Left lobe of liver (tissue), 2 donors: ENCODE data around the gene HOXD3. TPM values are rescaled to one million over a fixed set of nuclear protein-coding genes. Genes with fewer than 3 reads are reported as not detected.
A peak's percentile ranks its signal among the peaks of the same experiment; 100 is the strongest.

ENCODE experiments used
- ATAC-seq: fragments of 200-7000 bp; cut with Tn5 transposase; one replicate; pipeline ENCODE4 v1.9.1; 2020; ENCODE audit warnings: mild to moderate bottlenecking, moderate library complexity
- DNase-seq: peaks from one replicate; pipeline ENCODE4 v3.0.0-alpha.2; 2020; ENCODE audit warnings: low spot score
- total RNA-seq: library from RNA; stranded (reverse); gene quantifications from one replicate; pipeline ENCODE4 v1.2.1, GENCODE V29; 2021
- donor health status: DM: no; HTN: no; CAD: no; lungs with moderate emphysema.
- donor health status: DM: no; HTN: yes; CAD: no.

Gene HOXD3
- not detected for total RNA-seq

DNA sequence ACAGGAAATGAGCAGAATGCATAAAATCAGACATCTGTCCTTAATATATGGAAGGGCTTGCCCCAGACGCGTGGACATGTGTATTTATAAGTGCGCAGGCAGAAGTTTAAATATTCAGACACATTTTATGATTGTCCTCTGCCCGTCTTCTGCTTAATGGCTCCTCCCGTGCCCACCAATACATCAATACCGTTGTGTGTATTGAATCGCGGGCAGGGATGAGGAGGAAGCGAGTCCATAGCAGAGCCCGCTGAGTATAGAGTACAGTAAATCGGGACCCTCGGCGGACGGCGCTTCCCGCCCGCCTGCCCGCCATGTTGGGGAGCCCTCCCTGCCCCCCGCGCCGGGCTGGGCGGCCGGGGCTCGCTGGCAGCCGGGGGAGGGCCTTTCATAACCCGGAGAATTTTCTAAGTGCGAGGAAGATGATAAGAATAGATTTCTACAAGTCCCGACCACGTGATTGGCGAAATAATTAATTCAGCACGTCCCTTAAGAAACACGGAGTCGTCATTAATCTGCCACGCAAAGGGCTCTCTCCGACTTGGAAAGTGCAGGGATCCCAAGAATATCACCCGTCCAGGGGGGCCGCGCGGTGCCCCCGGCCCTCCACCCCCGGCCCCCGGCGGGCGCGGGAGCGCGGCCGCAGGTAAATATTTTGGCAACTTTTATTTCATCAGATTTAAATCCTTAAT is at the start of gene HOXD3:
HOXD3 (plus strand) TSS at position 501 of the 692 bp plus-strand sequence. CDS start 11,808 bp downstream, outside the sequence.
- DNase-seq, result no peak
- ATAC-seq, result no peak

DNA sequence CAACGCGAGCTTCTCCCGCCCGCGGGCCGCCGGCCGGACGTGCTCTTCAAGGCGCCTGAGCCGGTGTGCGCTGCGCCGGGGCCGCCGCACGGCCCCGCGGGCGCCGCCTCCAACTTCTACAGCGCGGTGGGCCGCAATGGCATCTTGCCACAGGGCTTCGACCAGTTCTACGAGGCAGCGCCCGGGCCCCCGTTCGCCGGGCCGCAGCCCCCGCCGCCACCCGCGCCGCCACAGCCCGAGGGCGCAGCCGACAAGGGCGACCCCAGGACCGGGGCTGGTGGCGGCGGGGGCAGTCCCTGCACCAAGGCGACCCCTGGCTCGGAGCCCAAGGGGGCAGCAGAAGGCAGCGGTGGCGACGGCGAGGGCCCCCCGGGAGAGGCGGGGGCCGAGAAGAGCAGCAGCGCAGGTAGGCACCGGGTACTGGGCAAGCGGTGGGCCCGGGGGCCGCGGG is 49.4 kb upstream of the HOXD3 start:
- DNase-seq (no peak), ATAC-seq (no peak)

DNA sequence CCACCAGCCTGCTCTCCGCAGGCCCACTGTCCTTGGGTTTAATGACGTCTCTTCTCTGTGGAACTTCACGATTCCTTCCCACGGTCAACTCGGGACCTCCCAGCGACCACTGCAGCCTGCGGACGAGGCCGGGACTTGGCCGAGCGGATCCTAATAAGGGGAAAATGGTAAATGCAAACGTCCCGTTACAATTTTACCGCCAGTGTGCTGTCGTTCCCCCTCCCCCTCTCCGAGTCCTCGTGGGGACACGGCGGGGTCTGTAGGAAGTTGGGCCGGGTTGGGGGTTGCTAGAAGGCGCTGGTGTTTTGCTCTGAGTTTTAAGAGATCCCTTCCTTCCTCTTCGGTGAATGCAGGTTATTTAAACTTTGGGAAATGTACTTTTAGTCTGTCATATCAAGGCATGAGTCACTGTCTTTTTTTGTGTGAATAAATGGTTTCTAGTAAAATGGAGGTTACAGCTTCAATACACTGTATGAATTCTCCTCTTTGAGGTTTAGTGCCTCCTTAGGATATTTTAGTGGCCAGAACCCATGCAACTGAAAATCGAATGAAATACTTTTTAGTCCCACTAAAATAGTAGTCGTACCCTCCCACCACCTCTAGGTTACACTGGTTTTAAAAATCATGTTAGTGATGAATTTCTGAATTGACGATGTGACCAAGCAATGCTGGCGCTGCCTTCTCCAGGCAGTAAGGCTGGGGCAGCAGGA is 47.8 kb upstream of the HOXD3 start:
- no peak for DNase-seq
- ATAC-seq, result no peak

- ATAC-seq (no peak), DNase-seq (no peak)
Observed at GRCh38 chr2:176109946-176110345, 47.2 kb upstream of the HOXD3 start.

DNA sequence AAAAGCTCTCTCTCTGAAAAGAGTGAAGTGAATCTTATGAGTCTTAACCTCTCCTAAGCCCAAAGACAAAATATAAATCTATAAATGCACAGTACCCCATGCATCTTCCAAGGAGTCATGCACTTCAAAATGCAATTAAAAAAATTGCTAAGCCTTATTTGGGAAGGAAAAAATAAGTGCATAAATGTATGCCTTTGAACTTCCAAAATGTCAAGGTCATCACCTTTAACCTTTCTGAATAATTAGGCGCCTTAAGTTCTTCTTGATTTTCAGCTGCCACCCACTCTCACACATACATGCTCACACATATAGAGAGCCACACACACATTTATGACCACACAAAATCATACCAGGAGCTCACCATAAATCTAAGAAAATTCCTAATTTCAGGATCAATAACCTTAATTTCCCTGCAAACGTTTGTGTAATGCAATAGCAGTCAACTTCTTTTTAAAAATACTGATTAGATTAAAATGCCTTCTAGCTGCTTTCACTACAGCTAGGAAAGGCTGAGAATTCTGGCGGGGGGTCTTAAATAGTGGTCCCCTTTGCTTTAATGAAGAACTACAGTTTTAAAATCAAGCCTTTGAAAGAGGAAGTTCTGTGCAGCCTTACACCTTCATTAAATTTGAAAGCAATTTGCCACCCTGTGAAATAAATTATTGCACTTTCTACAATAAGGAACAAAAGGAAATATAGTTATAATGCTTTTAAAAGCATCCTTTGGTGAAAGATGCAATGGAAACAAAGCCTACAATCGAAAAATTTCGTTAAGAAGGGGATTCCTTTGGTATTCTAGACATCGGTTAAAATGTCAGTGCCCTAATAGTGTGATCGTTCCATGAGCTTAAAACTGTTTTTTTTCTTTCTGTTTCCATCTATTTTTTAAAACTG is 46.4 kb upstream of the HOXD3 start:
- ATAC-seq, result no peak
- no peak for DNase-seq

- DNase-seq (no peak), ATAC-seq (peak; percentile 60)
Observed at GRCh38 chr2:176111309-176111663, 45.8 kb upstream of the HOXD3 start.

DNA sequence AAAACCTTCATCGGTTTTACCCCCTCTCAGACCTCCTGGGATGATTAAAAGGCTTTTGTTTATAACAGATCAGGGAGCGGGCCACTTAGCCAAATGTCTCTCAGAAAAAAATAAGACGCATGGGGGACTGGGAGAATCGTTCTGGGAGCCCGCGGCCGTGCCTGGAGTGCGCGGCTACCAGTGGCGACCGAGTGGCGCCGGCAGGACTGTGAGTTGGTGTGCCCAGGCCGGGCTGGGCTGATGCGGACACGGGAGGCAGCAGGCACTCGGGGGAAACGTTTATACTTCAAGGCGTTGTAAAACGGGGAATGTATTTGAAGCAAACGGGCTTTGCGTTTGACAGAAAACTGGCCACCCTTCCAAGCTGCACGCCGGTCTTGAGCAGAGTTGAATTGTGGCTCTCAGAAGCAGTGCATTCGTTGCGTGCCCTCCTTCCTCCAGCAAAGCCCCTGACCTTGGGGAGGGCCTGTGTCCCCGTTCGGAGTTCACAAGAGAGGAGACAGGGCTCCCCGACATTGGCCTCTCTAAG is 45.2 kb upstream of the HOXD3 start:
- no peak for DNase-seq

DNA sequence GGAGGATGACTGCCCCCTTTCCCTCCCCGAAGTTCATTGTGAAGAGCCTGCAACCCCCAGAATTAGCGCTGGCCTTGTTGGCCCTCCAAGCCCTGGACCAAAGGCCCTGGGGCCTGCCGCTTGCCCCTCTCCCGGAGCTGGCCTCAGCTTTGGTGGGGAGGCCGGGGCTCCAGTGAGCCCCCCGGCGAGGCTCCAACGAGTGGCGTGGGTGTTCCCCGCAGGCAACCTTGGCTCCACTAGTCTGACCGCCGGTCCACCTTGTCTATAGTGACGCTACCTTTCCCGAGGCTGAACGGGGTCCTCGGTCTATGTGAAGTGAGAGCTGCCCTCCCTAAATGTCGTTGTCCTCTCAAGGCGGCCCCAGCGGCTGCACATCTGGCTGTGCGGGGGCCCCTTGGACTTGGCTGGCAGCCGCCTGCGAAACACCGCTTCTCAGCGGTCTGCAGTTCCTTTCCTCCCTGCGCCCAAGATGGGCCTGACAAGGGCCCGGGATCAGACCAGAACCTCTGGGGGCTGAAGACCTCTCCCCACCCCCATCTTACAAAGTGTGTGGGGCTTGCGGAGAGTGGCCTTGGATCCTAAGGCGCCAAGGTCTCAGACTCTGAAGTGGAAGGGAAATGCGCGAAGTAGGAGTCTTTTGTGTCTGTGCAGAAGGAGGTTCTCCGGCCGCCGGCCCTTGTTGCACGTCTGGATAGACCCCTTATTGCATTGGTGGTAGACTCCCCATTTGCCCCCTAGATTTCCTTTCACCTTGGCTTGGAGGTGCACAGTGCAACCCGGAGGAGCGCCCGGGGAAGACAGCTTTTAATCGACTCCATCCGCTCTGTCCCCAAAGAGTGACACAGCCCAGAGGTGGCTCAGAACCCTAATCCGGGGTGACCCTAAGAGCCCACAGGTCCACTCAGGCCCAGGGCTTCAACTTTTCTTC is 44.5 kb upstream of the HOXD3 start:
- no peak for DNase-seq
- ATAC-seq, result no peak

More for the DNA sequence above, 45.2 kb upstream of the HOXD3 start:
- ATAC-seq, result no peak

DNA sequence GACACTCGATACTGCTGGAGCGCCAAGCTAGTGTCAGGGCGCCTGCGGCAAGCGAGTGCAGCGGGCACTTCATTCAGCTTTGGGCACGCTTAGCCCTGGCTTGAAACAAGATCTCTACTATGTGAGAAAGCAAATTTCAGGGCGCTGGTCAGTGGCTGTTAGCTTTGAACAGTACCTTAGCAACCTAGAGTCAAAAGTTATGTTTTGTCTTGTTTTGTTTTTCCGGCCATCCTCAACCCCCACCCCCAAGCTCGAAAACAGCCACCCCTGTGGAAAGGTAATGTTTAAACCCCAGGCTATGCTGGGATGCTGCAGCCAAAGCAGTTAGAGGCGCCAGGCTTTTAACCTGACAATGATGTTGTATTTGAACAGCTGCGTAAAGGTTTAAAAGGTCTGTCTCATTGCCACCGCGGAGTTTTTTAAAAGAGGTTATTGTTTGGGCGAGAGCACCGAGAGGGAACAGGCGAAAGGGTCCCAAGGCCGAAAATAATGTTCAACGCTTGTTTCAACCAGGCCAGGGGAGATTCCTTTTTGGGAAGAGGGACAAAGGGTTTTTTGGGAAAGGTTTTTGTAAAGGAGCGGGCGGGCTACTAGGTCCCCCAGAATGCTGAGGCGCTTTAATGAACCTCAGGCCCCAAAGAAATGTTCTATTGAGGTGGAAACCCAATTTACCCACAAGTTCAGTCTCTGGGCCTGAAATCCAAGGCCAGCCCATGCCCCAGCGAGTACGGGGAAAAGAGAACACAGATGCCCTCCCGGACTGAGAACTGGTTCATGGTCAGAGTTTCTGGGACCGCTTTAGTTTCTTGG is 42.8 kb upstream of the HOXD3 start:
- ATAC-seq (no peak), DNase-seq (no peak)

GRCh38 chr2:176114930-176115625 is 42.0 kb upstream of the HOXD3 start:
- ATAC-seq (no peak), DNase-seq (no peak)

DNA sequence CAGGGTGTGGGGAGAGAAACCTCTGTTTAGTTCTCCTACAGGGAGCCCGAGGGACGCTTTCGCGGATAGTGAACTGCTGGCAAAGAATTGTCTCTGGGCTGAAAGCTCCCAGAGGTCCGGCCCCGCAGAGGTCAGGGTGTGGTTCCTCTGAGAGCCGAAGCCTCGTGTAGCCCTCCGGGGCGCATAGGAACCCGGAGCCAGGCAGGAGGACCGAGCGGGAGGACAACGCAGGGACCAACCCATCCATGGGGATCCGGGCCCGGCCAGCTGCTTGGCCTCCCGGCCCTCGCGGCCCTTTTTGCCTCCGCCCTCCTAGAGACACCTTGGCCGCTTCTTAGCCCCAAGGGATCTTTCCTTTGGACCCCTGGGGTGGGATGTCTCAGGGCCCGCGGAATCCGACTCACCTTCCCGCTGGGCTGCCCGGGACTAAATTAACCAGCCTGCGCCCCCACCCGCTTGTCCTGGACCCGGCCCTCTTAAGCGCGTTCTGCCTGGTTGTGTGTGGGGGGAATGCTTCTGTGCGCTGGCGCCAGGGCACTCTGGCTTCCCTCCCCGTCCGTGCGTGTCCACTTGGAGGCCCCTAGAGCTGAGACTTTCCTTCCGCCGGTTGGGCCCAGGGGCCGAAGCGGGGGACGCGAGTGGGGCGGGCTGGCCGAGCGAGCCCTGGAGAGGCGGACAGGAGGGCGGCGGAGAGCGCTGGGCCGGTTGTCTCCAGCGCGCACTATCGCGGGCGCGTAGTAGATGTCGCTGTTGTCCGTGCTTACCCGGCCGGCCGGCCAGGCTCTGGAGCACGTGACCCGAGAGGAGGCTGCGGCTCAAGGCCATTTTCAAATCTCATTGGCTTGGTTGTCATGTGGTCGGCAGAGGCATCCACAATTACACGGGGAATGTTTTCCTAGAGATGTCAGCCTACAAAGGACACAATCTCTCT is 41.0 kb upstream of the HOXD3 start, which contains the start of gene HOXD10:
HOXD10 (plus strand) TSS at position 896 of the 931 bp plus-strand sequence. CDS start 56 bp downstream, outside the sequence.
- no peak for DNase-seq

DNA sequence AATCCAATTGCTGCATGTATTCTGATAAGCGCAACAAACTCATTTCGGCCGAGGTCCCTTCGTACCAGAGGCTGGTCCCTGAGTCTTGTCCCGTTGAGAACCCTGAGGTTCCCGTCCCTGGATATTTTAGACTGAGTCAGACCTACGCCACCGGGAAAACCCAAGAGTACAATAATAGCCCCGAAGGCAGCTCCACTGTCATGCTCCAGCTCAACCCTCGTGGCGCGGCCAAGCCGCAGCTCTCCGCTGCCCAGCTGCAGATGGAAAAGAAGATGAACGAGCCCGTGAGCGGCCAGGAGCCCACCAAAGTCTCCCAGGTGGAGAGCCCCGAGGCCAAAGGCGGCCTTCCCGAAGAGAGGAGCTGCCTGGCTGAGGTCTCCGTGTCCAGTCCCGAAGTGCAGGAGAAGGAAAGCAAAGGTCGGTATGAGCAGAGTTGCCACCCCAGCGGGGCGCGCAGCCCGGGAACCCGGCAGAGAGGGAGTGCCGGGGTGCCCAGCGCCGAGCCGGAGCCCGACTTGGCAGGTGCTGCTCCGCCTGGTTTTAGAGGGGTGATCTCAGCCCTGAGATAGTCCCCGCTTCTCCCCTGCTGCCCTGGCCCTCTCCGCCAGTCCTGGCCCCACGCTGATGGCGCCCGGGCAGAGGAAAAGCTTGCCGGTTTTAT is 39.8 kb upstream of the HOXD3 start:
- DNase-seq, result no peak
- ATAC-seq, result no peak

More for the DNA sequence above, 41.0 kb upstream of the HOXD3 start, which contains the start of gene HOXD10:
- peak; percentile 24 for ATAC-seq

- ATAC-seq (no peak), DNase-seq (no peak)
Observed at GRCh38 chr2:176117823-176118371, 39.2 kb upstream of the HOXD3 start.

GRCh38 chr2:176118601-176119339 is 38.3 kb upstream of the HOXD3 start:
- no peak for ATAC-seq

GRCh38 chr2:176120364-176121189 is 36.5 kb upstream of the HOXD3 start:
- no peak for DNase-seq
- ATAC-seq, result no peak

More at GRCh38 chr2:176118601-176119339, 38.3 kb upstream of the HOXD3 start:
- DNase-seq, result no peak
